Activated effector memory CD4-positive, alpha-beta T cell treated with Interleukin-2 at 50 U/mL for 16 hours (primary cell): ENCODE measurements around the gene PLA2G2E.
"Not testable (repeated sequence)": the region's sequence is repeated elsewhere in the genome, so short reads cannot be mapped to it uniquely, and the experiment has no call there.

Experiments
- DNase-seq: peaks from one replicate; pipeline ENCODE4 v3.0.0-alpha.2; 2020

PLA2G2E gene, protein sequence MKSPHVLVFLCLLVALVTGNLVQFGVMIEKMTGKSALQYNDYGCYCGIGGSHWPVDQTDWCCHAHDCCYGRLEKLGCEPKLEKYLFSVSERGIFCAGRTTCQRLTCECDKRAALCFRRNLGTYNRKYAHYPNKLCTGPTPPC

GRCh38 chr1:19923137-19923952, at the start of gene PLA2G2E:
Gene PLA2G2E (minus strand): TSS chr1:19923617. CDS start chr1:19923559, 58 bp downstream.
- no peak for DNase-seq

GRCh38 chr1:19971664-19972063, 48.2 kb upstream of the PLA2G2E start:
- DNase-seq: no peak

GRCh38 chr1:19969898-19970660, 46.7 kb upstream of the PLA2G2E start:
- DNase-seq: no peak

GRCh38 chr1:19967808-19968207, 44.4 kb upstream of the PLA2G2E start:
- DNase-seq: no peak

DNA sequence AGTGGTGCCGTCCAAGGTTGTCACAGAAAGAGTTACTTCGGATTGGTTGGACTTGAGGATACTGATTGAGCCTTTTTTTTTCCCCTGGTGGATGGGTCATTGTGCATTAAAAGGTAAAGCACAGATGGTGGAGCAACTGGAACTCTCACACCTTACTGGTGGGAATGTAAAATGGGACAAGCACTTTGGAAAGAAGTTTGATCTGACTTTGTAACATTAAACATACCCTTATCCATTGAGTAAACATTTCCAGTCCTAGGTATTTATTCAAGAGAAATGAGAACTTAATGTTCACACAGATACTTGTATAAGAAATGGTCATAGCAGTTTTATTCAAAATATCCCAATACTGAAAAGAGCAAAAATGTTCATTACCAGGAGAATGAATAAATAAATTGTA, 41.1 kb upstream of the PLA2G2E start:
- DNase-seq: no peak

DNA sequence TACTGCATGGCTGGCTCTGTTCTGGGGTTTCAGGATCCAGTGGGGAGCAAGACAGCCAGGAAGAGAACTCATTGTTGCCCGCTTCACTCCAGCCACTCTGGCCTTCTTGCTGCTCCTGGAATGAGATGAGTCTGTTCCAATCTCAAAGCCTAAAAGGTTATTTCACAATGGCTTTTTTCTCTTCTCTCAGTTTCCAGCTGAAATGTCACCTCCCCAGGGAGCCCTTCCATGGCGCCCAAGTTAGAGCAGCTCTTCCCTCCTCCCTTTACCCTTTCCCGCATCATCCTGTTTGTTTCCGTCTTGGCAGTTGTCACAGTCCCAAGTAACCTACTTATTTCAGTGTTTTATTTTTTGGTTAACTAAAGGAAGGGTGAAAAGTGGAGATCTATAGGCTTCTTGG, 40.2 kb upstream of the PLA2G2E start:
- no peak for DNase-seq

GRCh38 chr1:19960591-19960990, 37.2 kb upstream of the PLA2G2E start:
- no peak for DNase-seq

DNA sequence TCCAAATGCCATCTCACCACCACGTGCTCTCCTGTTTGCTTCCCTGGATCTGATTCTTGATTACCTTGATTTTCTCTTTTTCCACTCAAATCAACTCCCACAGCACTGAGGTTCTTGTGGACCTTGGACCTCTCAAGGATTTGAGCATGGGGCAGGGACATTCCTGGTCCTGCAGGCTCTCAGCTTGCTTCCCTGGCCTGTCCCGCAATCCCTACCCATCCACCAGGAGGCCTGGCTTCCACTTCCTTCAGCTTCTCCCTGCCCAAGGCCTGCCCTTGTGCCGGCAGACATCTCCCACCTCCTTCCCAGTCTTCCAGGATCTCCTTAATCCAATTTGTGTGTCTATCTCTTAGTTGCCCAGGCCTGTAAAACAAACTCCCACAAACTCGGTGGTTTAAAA, 34.4 kb upstream of the PLA2G2E start:
- no peak for DNase-seq

- DNase-seq: no peak
Observed at GRCh38 chr1:19955534-19956170, 32.2 kb upstream of the PLA2G2E start.

GRCh38 chr1:19954059-19954458, 30.6 kb upstream of the PLA2G2E start:
- no peak for DNase-seq

DNA sequence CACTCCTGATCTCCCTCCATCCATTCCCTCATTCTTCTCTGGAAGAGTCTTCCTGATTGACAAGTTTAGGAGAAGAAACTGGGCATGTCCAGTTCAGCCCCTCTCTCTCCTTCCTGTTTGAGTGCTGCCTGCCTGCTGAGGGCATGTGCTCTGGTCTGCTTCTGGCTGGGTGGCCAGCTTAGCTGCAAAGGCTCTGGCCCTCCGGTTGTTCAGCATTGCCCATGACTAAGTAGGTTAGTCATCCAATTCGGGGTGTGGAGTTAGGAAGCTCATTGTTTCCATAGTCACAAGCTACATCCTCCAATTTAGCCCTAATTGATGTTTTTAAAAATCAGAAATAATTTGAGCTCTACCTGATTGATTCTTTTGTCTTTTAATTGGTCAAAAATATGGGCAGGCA, 25.6 kb upstream of the PLA2G2E start:
- no peak for DNase-seq

- no peak for DNase-seq
Observed at GRCh38 chr1:19946971-19947370, 23.6 kb upstream of the PLA2G2E start.

GRCh38 chr1:19946331-19946751, 22.9 kb upstream of the PLA2G2E start:
- DNase-seq: no peak

- DNase-seq: no peak
Observed at GRCh38 chr1:19945914-19946313, 22.5 kb upstream of the PLA2G2E start.

DNA sequence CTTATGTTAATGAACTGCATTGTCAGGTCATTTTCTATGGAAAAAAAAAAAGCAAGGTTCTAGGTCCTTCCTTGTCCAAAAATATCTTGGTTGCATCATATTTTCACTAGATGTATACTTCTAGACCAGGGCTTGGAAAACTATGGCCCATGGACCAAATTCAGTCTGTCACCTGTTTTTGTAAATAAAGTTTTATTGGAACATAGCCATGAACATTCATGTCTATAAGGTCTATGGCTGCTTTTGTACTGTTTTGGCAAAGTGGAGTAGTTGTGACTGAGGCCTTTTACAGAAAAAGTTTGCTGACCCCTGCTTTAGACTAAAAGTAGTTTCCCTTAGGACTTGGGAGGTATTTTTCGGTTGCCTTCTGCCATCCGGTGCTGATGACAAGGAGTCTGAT, 19.2 kb upstream of the PLA2G2E start:
- DNase-seq: no peak

- no peak for DNase-seq
Observed at GRCh38 chr1:19942088-19942487, 18.7 kb upstream of the PLA2G2E start.

DNA sequence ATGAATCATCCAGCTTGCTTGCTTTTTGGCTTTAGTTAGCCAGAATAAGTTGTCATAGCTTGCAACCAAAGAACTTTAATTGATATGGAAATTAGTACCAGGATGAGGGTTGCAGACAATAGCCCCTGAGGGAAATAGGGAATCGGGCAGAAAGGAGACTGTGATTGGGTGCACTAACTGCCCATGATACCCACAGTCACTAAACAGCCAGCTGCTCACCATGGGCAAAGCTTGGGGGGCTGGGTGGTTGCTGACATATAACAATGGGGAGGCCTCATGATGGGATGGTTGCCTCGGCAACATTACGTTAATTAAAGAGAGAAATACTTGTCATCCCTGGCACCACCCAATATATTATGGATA, 17.8 kb upstream of the PLA2G2E start:
- no peak for DNase-seq

DNA sequence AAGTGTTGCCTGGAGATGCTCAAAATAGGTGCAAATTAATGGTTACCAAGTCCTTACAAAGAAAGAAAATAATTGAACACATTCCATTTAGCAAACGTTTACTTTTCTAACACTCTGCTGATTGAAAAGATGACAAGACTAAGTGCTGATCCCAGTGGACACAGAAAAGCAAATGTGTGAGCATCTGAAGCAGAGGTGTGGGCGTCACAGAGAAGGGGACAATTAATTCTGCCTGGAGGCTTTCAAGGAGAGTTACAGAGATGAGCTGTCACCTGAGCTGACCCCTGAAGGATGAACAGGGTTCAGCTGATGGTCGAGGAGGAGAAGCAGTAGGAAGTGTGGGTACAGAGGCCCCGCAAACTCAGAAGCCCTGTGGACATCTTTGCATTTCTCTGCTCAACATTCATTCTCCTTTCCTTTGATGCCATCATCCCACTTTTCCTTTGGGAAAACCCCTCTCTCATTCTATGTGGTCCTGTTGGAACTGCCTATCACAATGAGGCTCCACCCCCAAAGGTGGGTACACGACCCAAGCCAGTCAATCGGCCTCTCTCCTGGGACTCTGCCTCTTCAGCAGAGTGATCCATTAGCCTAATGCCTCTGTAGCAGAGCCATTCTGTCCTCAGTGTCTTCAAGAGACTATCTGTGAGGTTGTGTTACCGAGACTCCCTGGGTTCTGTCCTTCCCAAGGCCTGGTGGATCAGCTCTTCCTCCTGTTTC, 17.2 kb upstream of the PLA2G2E start:
- no peak for DNase-seq

DNA sequence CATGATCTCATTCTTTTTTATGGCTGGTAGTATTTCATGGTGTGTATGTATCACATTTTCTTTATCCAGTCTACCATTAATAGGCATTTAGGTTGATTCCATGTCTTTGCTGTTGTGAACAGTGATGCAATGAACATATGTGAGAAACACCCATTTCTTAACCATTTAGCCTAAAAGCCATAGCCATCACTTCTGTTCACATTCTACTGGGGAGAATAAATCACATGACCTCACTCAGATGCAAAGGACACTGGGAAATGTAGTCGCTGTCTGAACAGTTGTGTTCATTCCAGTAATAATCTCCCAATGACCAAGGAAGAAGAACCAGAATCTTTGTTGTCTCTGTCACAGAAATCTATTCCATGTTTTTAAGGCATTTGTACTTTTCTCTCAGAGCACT, 15.1 kb upstream of the PLA2G2E start:
- DNase-seq: no peak

GRCh38 chr1:19936061-19936750, 12.8 kb upstream of the PLA2G2E start:
- DNase-seq: no peak

DNA sequence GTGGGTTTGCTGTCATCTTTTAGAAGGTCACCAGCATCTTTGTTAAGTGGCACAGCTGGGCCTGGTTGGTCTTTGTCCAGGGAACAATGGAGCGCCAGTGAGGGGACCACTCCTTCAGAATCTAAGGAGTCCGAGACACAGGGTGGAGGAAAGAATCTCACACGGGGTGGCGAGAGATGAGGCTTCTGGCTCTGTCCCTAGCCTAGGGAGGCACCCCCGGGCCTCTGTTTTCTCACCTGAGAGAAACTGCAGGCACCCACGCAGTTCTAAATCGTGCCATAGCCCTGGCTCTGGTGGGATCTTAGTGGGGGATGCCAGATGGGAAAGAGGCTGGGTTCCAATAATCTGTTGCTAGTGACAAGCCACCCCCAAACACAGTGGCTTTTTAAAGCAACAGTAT, 10.9 kb upstream of the PLA2G2E start:
- no peak for DNase-seq

GRCh38 chr1:19932866-19933265, 9.4 kb upstream of the PLA2G2E start:
- DNase-seq: no peak

DNA sequence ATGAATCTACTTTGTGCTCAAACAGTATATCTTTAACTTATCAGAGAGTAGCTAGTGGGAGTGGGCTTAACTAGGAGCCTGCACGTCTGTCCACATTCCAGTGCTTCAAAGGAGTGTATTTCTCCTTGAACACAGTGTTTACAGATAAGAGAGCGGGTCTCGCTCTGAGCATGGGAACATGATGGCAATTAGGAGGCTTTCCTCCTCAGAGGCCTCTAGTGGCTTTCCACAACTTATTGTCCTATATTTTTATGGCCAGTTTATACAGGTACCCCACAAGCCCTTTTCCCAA, 3.7 kb upstream of the PLA2G2E start:
- not testable (repeated sequence) for DNase-seq
